HG02970 (cell line): ENCODE measurements around the gene ADRA2A.

Experiments used
- ATAC-seq: cut with Tn5 transposase; IDR thresholded peaks from one replicate; pipeline ENCODE4 v1.9.1; 2021; ENCODE audit warnings: mild to moderate bottlenecking, moderate library complexity, moderate number of reproducible peaks; ENCODE audit not compliant: unreplicated experiment, low FRiP score

The ADRA2A gene

DNA sequence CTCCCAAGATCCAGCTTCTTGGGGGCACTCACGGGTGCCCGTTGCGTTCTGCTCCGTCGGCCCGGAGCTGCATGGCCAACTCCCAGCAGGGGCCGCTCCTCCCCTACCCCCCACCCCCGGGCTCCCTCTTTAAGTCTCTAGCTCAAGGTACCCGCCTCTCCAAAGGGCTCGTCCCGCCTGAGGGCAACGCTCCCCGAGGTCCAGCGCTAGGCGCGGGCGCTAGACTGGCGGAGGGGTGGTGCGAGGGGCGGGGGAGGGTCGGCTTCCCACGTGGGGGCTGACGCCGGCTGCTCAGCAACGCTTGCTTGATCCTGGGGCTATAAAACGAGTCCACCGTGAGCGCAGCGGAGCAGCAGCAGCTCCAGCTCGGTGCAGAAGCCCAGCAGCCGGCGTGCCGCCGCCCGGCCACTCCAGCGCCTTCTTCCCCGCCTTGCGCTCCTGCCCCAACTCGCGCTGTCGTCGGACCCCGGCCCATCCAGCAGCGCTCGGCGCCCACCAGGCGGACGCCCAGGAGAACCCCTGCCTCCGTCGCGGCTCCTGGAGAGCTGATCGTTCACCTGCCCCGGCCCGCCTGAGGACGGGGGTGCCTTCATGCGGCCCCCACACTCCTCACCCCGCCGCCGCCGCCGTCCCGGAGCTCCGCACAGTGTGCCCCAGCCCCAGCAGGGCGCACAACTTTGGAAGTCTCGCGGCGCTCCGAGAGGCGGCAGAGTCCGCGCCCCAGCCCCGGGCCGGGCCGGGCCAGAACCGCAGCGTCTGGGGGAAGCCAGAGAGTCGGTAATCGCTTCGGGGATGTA lies at the start of gene ADRA2A:
ADRA2A (plus strand) TSS at position 348 of the 797 bp plus-strand sequence. CDS start 968 bp downstream, outside the sequence.
- ATAC-seq, result no peak

DNA sequence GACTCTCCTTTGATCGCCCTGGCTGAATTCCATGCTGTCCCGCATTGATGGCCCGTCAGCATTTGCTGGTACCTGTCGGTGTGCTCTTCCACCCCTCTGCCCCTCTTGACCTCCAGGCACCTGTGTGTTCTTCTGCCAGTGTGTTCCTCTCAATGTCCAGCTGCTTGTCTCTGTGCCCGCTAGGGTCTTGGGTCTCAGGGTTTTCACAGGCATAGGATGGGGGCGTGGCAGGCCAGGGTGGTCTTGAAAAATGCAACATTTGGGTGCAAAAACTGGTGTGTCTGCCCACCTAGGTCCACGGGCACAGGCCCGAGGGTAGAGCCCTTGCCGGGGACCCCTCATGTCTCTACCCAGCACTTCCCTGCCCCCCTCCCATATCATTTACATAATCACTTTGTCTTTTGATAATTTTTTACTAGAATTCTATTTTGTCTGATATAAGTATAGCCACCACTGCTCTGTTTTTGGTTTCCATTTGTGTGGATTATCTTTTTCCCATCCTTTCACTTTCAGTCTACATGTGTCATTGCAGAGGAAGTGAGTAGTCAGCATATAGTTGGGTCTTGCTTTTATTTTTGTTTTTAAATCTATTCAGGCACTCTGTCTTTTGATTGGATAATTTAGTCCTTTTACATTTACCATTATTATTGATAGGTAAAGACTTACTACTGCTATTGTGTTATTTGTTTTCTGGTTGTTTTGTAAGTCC lies 46.6 kb upstream of the ADRA2A start:
- no peak for ATAC-seq

DNA sequence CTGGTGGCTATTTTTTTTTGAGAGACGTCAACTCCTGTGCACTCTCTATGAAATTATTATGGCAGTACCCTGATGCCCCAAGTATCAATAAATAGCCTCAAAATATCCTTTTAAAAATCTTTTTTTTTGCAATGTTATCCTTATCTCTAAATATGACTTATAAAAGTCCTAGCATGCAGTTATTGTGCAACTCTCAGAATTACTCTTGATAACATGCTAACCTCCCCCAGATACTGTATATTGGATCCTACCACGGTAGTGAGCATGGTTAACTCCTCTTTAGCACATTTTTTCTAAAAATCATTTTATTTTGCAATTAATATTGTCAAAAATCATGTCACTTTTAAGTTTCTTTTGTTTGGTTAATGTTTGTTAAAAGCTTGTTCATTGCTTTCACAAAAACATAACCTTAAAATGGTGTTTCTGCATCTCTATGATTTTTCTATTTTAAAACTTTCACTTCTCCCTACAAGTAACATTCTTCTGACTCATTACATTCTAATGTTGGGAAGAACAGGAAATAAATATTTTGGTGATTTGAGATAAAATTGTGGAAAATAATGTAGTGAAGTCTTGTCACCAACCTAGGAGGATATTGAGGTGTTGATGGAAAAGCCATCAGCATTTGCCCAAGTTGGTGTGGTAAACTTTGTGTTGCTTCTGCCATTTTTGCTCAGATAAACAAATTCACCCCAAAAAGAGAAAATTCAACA lies 42.1 kb upstream of the ADRA2A start:
- no peak for ATAC-seq

DNA sequence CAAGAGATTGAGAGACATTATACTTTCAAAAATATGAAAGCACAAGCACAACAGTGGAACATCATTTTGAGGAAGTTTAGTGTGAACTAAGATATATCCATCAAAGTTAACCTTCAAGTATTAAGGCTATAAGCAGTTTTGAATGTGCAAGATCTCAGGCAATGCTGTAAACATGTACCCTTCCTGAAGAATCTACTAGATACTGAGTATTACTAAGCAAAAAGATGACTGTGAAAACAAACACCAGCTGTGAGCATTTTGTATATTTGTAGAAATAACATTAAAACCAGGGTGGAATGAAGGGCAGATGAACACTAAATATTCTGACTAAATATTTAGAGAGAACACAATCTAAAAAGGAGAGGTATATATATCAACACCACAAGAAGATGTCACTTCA lies 41.3 kb upstream of the ADRA2A start:
- ATAC-seq, result no peak

DNA sequence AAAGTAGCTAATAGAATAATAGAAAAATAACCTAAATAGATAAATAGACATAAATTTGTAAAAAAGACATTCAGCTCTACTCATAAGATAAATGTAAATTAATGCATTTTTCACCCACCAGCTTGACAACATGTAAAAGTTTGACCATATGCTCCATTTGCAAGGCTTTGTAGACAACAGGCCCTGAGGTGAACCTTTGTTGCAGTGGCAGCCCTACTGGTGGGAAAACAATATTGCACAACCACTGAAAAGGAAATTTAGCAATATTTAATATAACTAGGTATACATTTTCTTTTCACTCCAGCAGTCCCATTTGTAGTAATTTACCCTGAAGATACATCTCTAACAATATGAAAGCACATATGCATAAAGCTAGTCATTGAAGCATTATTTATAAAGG lies 39.0 kb upstream of the ADRA2A start:
- ATAC-seq, result no peak

DNA sequence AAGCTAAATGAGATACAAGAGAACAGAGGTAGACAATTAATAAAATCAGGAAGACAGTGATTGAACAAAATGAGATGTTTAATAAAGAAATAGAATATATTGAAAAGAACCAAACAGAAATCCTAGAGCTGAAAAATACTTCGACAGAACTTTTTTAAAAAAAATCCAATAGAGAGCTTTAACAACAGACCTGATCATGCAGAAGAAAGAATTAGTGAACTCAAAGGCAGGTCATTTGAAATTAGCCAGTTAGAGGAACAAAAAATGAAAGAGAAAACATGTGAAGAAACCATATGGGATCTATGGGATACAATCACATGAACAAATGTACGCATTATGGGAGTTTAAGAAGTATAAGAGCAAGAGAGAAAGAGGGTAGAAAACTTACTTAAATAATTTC lies 37.3 kb upstream of the ADRA2A start:
- ATAC-seq, result no peak

DNA sequence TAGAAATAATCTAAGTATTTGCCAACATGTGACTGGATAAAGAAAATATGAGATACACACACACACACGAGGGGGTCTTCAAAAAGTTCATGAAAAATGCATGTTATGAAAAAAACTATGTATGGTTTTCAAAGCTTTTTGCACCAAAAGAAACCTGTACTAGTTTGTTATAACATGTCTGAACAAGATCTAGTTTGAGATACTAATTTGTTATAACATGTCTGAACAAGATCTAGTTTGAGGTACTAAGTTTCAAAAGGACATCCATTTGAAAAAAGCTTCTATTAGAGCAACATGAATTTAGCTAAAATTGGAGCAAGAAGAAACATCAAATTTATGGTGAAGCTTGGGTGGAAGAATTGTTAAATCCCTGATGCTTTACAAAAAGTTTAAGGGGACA lies 19.8 kb upstream of the ADRA2A start:
- no peak for ATAC-seq

DNA sequence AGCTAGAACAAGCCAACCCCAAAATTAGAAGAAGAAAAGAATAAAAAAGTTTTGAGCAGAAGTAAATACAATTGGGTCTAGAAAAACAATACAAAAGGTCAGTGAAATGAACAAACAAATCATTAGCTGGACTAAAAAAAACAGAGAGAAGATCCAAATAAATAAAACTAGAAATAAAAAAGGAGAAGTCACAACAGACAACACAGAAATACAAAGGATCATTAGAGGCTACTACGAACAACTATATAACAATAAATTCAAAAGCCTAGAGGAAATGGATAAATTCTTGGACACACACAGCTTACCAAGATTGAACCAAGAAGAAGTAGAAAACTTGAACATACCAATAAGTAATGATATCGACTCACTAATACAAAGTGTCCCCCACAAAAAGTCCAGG lies 13.4 kb upstream of the ADRA2A start:
- ATAC-seq, result no peak

DNA sequence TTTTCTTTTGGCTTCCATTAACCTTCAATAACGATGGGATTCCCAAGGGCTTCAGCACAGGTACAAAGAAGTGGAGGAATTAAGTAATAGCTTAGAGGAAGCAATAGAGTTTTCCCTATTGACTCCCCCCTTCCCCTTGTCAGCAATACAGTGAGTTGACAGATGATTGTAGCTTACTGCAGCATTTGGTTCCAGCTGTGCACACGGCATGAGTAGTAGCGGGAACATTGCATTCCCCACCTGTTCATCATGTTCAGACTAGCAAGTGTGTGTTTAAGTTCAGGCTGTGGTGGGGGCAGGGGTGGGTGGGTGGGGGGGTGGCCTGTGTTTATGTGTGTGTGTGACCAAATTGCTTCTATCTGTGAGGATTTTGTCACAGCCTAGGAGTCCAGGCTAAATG lies 4.6 kb upstream of the ADRA2A start:
- no peak for ATAC-seq

DNA sequence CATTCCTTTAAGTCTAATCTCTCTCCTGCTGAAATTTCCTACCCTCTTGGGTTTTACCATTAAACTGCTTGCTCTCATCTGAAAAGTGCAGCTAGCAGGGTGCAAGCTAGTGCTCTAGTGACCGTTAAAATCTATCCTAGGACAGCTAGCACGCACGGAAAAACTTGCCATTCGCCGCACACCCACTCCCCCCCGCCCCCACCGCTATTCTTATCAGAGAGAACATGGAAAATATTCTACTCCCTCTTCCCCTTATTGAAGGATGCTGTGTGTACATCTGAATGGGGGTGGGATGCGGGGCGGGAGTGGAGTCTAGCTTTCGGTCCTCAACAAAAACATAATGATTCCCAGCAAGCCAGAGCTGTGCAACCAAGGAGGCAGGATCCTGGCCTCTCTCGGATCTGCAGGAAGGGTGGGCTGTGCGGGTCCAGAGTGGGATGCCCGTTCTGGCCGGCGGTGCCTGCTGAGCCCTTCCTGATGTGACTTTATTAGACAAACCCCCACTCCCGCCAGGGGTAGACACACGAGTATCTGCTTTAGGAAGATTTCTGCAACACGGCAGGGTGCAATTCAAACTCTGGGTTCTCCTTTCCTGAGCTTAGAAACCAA lies 1.1 kb upstream of the ADRA2A start:
- ATAC-seq, result no peak

DNA sequence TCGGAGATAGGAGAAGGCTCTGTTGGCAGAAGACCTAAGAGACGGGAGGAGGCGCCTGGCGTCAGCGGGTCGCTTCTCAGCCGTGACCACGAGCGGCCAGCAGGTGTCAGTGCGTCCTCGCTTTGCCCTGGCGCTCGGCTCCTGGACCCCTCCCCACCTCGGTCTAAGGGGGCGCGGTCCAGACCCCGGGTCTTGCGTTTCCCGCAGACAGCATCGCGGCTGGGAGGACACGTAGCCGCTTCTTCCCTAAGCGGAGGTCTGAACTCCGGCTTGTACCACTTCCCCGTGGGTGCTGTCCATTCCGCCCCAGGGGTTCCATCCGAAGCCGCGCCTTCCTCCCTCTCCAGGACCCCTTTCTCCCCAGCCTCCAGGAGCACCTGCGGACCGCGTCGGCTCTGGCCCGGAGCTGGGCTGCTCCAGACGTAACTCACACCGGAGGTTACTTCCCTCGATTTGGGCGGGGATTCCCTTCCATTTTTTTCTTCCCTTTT lies 593 bp upstream of the ADRA2A start:
- ATAC-seq, result no peak

DNA sequence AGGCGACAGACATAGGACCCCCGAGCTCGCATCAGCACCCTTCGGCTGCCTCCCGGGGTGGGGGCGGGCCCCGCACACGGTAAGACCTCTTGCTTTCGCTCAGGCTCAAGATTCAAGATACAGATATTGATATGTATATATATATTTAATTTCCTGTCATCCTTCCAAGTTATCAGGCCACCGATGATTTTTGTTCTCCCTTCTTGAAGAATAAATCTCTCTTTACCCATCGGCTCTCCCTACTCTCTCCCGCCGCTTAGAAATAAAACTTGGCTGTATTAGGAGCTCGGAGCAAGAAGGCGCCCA lies 603 bp downstream of the ADRA2A start:
- ATAC-seq, result no peak

DNA sequence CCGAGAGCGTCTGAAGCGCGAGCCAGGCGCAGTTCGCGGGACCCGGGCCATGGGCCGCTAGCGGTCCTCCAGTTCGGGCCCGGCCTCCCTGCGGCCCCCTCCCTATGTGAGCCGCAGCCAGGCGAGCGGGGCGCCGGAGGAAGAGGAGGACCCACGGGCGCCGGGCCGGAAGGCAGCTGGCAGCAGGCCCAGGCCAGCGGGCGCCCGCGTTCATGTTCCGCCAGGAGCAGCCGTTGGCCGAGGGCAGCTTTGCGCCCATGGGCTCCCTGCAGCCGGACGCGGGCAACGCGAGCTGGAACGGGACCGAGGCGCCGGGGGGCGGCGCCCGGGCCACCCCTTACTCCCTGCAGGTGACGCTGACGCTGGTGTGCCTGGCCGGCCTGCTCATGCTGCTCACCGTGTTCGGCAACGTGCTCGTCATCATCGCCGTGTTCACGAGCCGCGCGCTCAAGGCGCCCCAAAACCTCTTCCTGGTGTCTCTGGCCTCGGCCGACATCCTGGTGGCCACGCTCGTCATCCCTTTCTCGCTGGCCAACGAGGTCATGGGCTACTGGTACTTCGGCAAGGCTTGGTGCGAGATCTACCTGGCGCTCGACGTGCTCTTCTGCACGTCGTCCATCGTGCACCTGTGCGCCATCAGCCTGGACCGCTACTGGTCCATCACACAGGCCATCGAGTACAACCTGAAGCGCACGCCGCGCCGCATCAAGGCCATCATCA lies 1.1 kb downstream of the ADRA2A start:
- ATAC-seq, result no peak

DNA sequence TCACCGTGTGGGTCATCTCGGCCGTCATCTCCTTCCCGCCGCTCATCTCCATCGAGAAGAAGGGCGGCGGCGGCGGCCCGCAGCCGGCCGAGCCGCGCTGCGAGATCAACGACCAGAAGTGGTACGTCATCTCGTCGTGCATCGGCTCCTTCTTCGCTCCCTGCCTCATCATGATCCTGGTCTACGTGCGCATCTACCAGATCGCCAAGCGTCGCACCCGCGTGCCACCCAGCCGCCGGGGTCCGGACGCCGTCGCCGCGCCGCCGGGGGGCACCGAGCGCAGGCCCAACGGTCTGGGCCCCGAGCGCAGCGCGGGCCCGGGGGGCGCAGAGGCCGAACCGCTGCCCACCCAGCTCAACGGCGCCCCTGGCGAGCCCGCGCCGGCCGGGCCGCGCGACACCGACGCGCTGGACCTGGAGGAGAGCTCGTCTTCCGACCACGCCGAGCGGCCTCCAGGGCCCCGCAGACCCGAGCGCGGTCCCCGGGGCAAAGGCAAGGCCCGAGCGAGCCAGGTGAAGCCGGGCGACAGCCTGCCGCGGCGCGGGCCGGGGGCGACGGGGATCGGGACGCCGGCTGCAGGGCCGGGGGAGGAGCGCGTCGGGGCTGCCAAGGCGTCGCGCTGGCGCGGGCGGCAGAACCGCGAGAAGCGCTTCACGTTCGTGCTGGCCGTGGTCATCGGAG lies 1.8 kb downstream of the ADRA2A start:
- ATAC-seq, result no peak

DNA sequence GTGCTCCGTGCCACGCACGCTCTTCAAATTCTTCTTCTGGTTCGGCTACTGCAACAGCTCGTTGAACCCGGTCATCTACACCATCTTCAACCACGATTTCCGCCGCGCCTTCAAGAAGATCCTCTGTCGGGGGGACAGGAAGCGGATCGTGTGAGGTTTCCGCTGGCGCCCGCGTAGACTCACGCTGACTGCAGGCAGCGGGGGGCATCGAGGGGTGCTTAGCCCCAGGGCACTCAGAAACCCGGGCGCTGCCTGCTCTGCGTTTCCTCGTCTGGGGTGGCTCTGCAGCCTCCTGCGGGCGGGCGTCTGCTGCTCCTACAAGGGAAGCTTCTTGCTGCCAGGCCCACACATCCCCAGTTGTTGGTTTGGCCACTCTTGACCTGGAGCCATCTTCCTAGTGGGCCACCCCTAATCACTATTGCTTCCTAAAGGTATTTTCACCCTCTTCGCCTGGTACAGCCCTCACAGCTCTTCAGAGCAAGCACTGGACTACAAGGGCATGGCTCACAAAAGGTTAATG lies 2.5 kb downstream of the ADRA2A start:
- no peak for ATAC-seq

DNA sequence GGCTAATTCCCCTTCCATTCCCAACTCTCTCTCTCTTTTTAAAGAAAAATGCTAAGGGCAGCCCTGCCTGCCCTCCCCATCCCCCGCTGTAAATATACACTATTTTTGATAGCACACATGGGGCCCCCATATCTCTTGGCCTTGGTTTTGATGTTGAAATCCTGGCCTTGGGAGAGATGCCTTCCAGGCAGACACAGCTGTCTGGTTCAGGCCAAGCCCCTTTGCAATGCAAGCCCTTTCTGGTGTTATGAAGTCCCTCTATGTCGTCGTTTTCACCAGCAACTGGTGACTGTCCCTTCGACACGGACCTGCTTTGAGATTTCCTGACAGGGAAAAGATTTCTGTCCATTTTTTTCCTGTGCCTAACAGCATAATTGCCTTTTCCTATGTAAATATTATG lies 3.0 kb downstream of the ADRA2A start:
- no peak for ATAC-seq

DNA sequence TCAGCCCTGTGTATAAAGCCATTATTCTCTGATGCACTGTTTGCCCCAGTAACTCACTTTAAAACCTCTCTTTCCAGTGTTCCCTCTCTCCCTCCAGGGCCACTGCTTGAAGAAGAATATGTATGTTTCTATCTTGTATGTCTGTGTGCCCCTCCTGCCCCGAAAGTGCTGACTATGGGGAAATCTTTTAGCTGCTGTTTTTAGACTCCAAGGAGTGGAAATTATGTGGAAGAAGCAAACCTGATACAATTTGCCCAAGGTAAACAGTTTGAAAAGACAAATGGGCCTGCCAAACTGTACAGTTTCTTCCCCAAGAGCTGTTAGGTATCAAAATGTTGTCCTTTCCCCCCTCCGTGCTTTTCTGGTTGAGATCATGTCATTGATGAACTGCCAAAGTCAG lies 3.4 kb downstream of the ADRA2A start:
- ATAC-seq, result no peak

DNA sequence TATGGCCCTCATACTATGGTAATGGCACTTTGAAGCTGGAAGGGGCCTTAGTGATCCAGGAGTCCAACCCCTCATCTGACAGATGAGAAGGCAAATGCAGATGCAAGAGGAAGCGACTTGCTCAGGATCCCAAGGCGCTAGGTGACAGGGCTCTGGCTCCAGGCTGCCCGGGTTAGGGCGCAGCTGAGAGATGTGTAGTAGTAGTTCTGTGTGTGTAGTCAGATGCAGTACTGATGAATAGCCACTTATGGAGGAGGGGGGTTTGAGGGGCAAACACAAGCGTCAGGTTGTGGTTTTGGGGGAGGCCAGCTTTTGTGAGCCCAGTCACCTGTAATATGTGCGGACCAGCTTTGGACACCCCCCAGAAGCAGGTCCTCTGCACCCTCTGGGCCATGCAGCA lies 4.8 kb downstream of the ADRA2A start:
- ATAC-seq, result no peak

DNA sequence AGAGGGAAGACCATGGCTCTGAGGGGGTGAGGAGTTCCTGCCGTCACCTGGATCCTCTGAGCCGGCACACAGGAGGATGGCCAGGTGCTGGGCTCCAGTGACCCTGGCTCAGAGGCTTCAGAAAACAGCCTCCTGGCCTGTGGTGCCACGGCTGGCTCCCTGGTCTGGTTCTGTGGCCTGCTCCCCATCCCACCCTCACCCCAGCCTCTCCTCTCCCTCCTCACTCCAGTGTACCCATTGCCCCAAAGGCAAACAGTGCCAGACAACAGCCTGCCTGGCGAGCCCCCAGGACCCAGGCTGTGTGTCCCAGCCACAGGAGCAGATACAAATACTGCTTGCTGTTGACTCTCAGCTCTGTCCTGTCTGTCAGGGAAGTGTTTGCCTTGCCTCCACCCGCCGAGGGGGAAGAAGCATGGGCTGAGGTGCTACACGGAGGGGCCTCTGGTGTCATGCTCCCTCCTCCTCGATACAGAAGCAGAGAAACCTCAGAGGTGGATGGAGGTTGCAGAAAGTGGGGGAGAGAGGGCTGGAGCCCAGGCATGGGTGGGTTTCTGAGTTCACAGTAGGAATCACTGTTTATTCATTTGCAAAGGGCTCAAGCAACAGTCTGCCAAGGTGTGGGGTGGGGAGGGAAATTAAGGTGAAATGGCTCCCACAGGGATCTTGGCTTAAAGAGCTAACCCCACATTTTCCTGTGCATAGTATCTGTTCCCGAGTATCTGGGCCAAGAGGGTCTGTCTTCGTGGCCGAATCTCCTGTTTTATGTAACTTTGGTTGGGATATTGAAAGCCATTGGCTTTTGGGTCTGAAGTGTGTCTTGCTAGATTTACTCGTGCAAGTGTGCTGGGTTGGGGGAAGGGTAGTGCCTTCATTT lies 5.5 kb downstream of the ADRA2A start:
- ATAC-seq, result no peak
